Osteocyte (in vitro differentiated cells): ENCODE results near the gene EYA2. TPM values are rescaled to one million over a fixed set of nuclear protein-coding genes. Genes with fewer than 3 reads are reported as not detected.
"Not testable (repeated sequence)": the region's sequence is repeated elsewhere in the genome, so short reads cannot be mapped to it uniquely, and the experiment has no call there.

Source experiments
- DNase-seq: peaks from one replicate; pipeline ENCODE4 v3.0.0; 2021; ENCODE audit warnings: mixed read lengths; ENCODE audit not compliant: unreplicated experiment; ENCODE audit errors: extremely low spot score
- H3K27ac Mint-ChIP-seq: one replicate; pipeline ENCODE4 v1.8.0; 2021; ENCODE audit warnings: mild to moderate bottlenecking, mixed read lengths; ENCODE audit not compliant: unreplicated experiment
- H3K27me3 Mint-ChIP-seq: one replicate; pipeline ENCODE4 v1.8.0; 2021; ENCODE audit warnings: mixed read lengths; ENCODE audit not compliant: unreplicated experiment
- H3K36me3 Mint-ChIP-seq: one replicate; pipeline ENCODE4 v1.8.0; 2021; ENCODE audit warnings: mixed read lengths; ENCODE audit not compliant: unreplicated experiment
- H3K4me1 Mint-ChIP-seq: one replicate; pipeline ENCODE4 v1.8.0; 2021; ENCODE audit warnings: mixed read lengths; ENCODE audit not compliant: unreplicated experiment
- H3K4me3 Mint-ChIP-seq: one replicate; pipeline ENCODE4 v1.8.0; 2021; ENCODE audit warnings: mild to moderate bottlenecking, moderate library complexity, mixed read lengths; ENCODE audit not compliant: unreplicated experiment
- H3K9me3 Mint-ChIP-seq: one replicate; pipeline ENCODE4 v1.8.0; 2021; ENCODE audit warnings: mixed read lengths; ENCODE audit not compliant: unreplicated experiment
- CTCF ChIP-seq: fragments of 200-600 bp; sonication (generic); IDR thresholded peaks from 2 replicates; pipeline ENCODE4 v1.5.0; 2021; ENCODE audit warnings: antibody characterized with exemption, mild to moderate bottlenecking, moderate library complexity
- total RNA-seq: library from RNA; stranded (reverse); gene quantifications from 2 replicates; pipeline ENCODE4 v1.2.1, GENCODE V29; 2021

Gene EYA2
- total RNA-seq, 1 donor from 2014 or later = not detected

GRCh38 chr20:46929902-46930301 lies 35.3 kb downstream of the EYA2 start:
- no peak for TF ChIP-seq CTCF
- H3K9me3 Mint-ChIP-seq = no peaks in the 10 kb centered on the region
- DNase-seq = no peak
- H3K4me1 Mint-ChIP-seq = no peaks in the 10 kb centered on the region
- no peak overlapping the region for H3K27ac Mint-ChIP-seq
- H3K4me3 Mint-ChIP-seq = no peak overlapping the region
- no peaks in the 10 kb centered on the region for H3K36me3 Mint-ChIP-seq
- H3K27me3 Mint-ChIP-seq = peaks cover 65% of the 10 kb centered on the region

- Mint-ChIP-seq H3K27ac (no peak overlapping the region), H3K36me3 (no peaks in the 10 kb centered on the region), H3K27me3 (peaks cover 62% of the 10 kb centered on the region), H3K9me3 (no peaks in the 10 kb centered on the region), H3K4me1 (no peaks in the 10 kb centered on the region), H3K4me3 (no peak overlapping the region)
- DNase-seq = no peak
- no peak for TF ChIP-seq CTCF
Observed at GRCh38 chr20:46930640-46931339, 36.1 kb downstream of the EYA2 start.

GRCh38 chr20:46931699-46932098 lies 37.1 kb downstream of the EYA2 start:
- DNase-seq = no peak
- no peaks in the 10 kb centered on the region for H3K36me3 Mint-ChIP-seq
- H3K4me1 Mint-ChIP-seq = no peaks in the 10 kb centered on the region
- no peaks in the 10 kb centered on the region for H3K9me3 Mint-ChIP-seq
- no peak overlapping the region for H3K4me3 Mint-ChIP-seq
- H3K27ac Mint-ChIP-seq = no peak overlapping the region
- peaks cover 65% of the 10 kb centered on the region for H3K27me3 Mint-ChIP-seq
- TF ChIP-seq CTCF = no peak

- not testable (repeated sequence) for DNase-seq
Observed at GRCh38 chr20:46932439-46932838, 37.8 kb downstream of the EYA2 start.

GRCh38 chr20:46933150-46933549 lies 38.5 kb downstream of the EYA2 start:
- H3K9me3 Mint-ChIP-seq = no peaks in the 10 kb centered on the region
- no peak for DNase-seq
- no peaks in the 10 kb centered on the region for H3K4me1 Mint-ChIP-seq
- peaks cover 75% of the 10 kb centered on the region for H3K27me3 Mint-ChIP-seq
- no peak overlapping the region for H3K27ac Mint-ChIP-seq
- no peaks in the 10 kb centered on the region for H3K36me3 Mint-ChIP-seq
- no peak for TF ChIP-seq CTCF
- H3K4me3 Mint-ChIP-seq = no peak overlapping the region

More at GRCh38 chr20:46932439-46932838, 37.8 kb downstream of the EYA2 start:
- not testable (repeated sequence) for H3K4me1 Mint-ChIP-seq, H3K36me3 Mint-ChIP-seq, H3K4me3 Mint-ChIP-seq, H3K9me3 Mint-ChIP-seq, H3K27ac Mint-ChIP-seq
- H3K27me3 Mint-ChIP-seq = peaks cover 72% of the 10 kb centered on the region
